Posterior cingulate gyrus (tissue), 11 donors: ENCODE measurements around the gene IL25.

ENCODE experiments used
- DNase-seq, 10 donors: peaks; one replicate each; pipeline versions ENCODE4 v3.0.0 to v3.0.0-alpha.2; 2020 to 2021; ENCODE audit warnings: mixed read lengths in 3 of 10
- intact Hi-C: fragments of 100-400 bp; cut with DNase I; formaldehyde crosslinking; loops from one replicate; pipeline ENCODE4 v1.15.1; 2023

IL25 gene

GRCh38 chr14:23372509-23372908 is at the start of gene IL25:
TSS of gene IL25 (plus strand) at chr14:23372809.
- DNase-seq, result no peak
- intact Hi-C loops, result no loop called here

- no peak for DNase-seq
These were observed 48.7 kb upstream of the IL25 start for GRCh38 chr14:23323838-23324454.

GRCh38 chr14:23324455-23324846 is 48.2 kb upstream of the IL25 start:
- intact Hi-C loops, result no loop called here

More at GRCh38 chr14:23323838-23324454, 48.7 kb upstream of the IL25 start:
- intact Hi-C loops, result no loop called here

GRCh38 chr14:23324993-23325392 is 47.6 kb upstream of the IL25 start:
- DNase-seq, result no peak
- intact Hi-C loops, result loop anchor here (5.0 kb wide), 2 partner anchors 37 to 232 kb away; partner anchors contain the start of gene THTPA

More at GRCh38 chr14:23324455-23324846, 48.2 kb upstream of the IL25 start:
- DNase-seq, result no peak

- peak in 1 of 10 donors; percentile 47 for DNase-seq
- intact Hi-C loops, result loop anchor here (5.0 kb wide), 2 partner anchors 37 to 232 kb away; partner anchors contain the start of gene THTPA
These were observed 46.9 kb upstream of the IL25 start for GRCh38 chr14:23325746-23326145.

GRCh38 chr14:23326491-23327332 is 45.9 kb upstream of the IL25 start:
- DNase-seq, result no peak
- intact Hi-C loops, result loop anchor here (5.0 kb wide), 2 partner anchors 36 to 231 kb away; partner anchors contain the start of gene THTPA

GRCh38 chr14:23327947-23328744 is 44.5 kb upstream of the IL25 start:
- intact Hi-C loops, result loop anchor here (1.0 to 5.0 kb wide), 4 partner anchors 34 to 229 kb away; partner anchors contain the start of genes NGDN and THTPA
- DNase-seq, result peak in 7 of 10 donors; percentile 65 to 89 (median 80)

- intact Hi-C loops, result no loop called here
- no peak for DNase-seq
These were observed 37.0 kb upstream of the IL25 start for GRCh38 chr14:23335623-23336022.

- intact Hi-C loops, result no loop called here
- DNase-seq, result no peak
These were observed 32.9 kb upstream of the IL25 start for GRCh38 chr14:23339506-23340268.

GRCh38 chr14:23344481-23344880 is 28.1 kb upstream of the IL25 start:
- no peak for DNase-seq
- intact Hi-C loops, result no loop called here

GRCh38 chr14:23345987-23346692 is 26.5 kb upstream of the IL25 start:
- intact Hi-C loops, result no loop called here
- peak in 1 of 10 donors; percentile 77 for DNase-seq

- intact Hi-C loops, result no loop called here
- DNase-seq, result no peak
These were observed 25.8 kb upstream of the IL25 start for GRCh38 chr14:23346693-23347405.

GRCh38 chr14:23347406-23348296 is 25.0 kb upstream of the IL25 start:
- intact Hi-C loops, result no loop called here
- DNase-seq, result no peak

- no peak for DNase-seq
- intact Hi-C loops, result no loop called here
These were observed 24.3 kb upstream of the IL25 start for GRCh38 chr14:23348297-23348655.

- no peak for DNase-seq
- intact Hi-C loops, result no loop called here
These were observed 23.3 kb upstream of the IL25 start for GRCh38 chr14:23349156-23349845.

GRCh38 chr14:23351681-23352505 is 20.7 kb upstream of the IL25 start:
- intact Hi-C loops, result loop anchor here (5.0 kb wide), 1 partner anchor 115 kb away; the partner anchor contains the start of gene NGDN
- DNase-seq, result peak in 4 of 10 donors; percentile 33 to 92 (median 66)
